Stomach (tissue), 4 donors: ENCODE measurements around the gene LGALS3BP.
A peak's percentile ranks its signal among the peaks of the same experiment; 100 is the strongest.

Experiments used
- POLR2AphosphoS5 ChIP-seq, 3 donors: sonication (generic); formaldehyde crosslinking; IDR thresholded peaks; one replicate each; pipeline ENCODE4 v1.6.1; 2016; ENCODE audit warnings: antibody characterized with exemption in 3 of 3
- TF ChIP-seq, protein P1 (sequence below), 7 experiments: fragments of 450-650 bp in 4 of 7; fragments of 200-600 bp in 3 of 7; sonication (generic) in 3 of 7; IDR thresholded peaks; one replicate each; pipeline ENCODE4 v1.5.1; 2016 to 2019; ENCODE audit warnings: antibody characterized with exemption in 7 of 7, control low read depth in 2 of 7, mild to moderate bottlenecking in 1 of 7

DNA sequence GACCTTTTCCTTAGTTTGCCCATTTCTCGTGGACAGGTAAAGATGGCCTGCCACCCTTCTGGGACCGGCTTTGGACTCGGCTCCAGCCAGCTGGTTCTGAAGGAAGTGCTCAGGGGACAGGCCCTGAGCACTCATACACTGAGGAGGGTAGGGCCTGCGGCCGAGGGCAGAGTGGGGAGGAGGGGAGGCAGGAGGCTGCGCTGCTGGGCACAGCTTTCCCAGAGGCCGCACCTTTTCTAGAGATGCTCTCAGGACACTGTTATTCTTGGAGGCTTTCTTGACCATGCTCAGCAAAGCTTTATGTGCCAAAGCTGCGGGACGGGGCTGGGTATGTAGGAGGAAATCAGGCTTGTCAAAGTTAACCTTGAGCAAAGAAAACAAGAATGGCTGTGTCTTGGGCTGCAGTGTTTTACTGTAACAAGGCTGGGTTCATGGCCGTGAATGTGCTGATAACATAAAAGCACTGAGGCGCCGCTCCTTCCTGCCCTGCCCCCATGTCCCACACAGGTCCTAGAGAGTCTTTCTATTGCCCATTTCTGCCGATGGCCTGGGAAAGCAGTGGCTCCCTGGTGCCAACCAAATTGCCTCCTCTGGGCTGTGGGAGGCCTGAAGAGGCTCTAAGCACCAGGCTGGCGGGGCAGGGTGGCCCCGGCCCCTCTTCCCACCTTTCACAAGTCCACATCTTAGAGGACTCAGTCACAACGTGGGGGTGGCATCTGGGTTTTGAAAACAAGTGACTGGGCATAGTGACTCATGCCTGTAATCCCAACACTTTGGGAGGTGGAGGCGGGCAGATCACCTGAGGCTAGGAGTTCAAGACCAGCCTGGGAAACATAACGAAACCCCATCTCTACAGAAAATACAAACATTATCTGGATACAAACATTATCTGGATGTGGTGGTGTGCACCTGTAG lies 32.2 kb downstream of the LGALS3BP start:
- TF ChIP-seq, protein P1, sequence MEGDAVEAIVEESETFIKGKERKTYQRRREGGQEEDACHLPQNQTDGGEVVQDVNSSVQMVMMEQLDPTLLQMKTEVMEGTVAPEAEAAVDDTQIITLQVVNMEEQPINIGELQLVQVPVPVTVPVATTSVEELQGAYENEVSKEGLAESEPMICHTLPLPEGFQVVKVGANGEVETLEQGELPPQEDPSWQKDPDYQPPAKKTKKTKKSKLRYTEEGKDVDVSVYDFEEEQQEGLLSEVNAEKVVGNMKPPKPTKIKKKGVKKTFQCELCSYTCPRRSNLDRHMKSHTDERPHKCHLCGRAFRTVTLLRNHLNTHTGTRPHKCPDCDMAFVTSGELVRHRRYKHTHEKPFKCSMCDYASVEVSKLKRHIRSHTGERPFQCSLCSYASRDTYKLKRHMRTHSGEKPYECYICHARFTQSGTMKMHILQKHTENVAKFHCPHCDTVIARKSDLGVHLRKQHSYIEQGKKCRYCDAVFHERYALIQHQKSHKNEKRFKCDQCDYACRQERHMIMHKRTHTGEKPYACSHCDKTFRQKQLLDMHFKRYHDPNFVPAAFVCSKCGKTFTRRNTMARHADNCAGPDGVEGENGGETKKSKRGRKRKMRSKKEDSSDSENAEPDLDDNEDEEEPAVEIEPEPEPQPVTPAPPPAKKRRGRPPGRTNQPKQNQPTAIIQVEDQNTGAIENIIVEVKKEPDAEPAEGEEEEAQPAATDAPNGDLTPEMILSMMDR (IDR thresholded peaks at IDR 0.05) = no peak
- TF ChIP-seq POLR2AphosphoS5 (IDR thresholded peaks at IDR 0.05) = peak in 2 of 3 donors; percentile 17 to 30
